ENCODE results near the gene SMAD6.
A peak's percentile ranks its signal among the peaks of the same experiment; 100 is the strongest.
"Not testable (repeated sequence)": the region's sequence is repeated elsewhere in the genome, so short reads cannot be mapped to it uniquely, and the experiment has no call there.

Gene SMAD6

GRCh38 chr15:66827698-66828055, 125.6 kb downstream of the SMAD6 start:
- H2AK5ac ChIP-seq (ENCODE audit: low read length), result no peak overlapping the region
- no peak for DNase-seq

GRCh38 chr15:66828817-66829541, 126.9 kb downstream of the SMAD6 start:
- H3K9ac ChIP-seq (ENCODE audit: low read length); H2BK120ac ChIP-seq (ENCODE audit: insufficient read depth, low read length, poor library complexity); H2AK5ac ChIP-seq (ENCODE audit: low read length); H3K27me3 ChIP-seq (ENCODE audit: insufficient read depth, low read length); H3K4me2 ChIP-seq (ENCODE audit: low read length); H3K9me3 ChIP-seq (ENCODE audit: insufficient read depth, low read depth, low read length); H3K36me3 ChIP-seq (ENCODE audit: control insufficient read depth in 1 of 2, insufficient read depth in 2 of 2, low read length in 2 of 2); H3K27ac ChIP-seq (ENCODE audit: low read depth, low read length); H3K79me2 ChIP-seq (ENCODE audit: control insufficient read depth, insufficient read depth, low read length, poor library complexity); H3K4ac ChIP-seq (ENCODE audit: low read depth, low read length); H4K91ac ChIP-seq (ENCODE audit: low read depth, low read length); H3K4me3 ChIP-seq (ENCODE audit: low read depth, low read length); DNase-seq; H3K14ac ChIP-seq (ENCODE audit: low read length); H2BK12ac ChIP-seq (ENCODE audit: low read length); H2BK5ac ChIP-seq (ENCODE audit: low read depth, low read length, poor library complexity); H4K8ac ChIP-seq (ENCODE audit: low read depth, low read length); H3K18ac ChIP-seq (ENCODE audit: low read length); H4K12ac ChIP-seq (ENCODE audit: low read depth, low read length); H2AFZ ChIP-seq (ENCODE audit: insufficient read depth, low read length, poor library complexity); H3K23ac ChIP-seq (ENCODE audit: low read length): not testable (repeated sequence)
- Histone ChIP-seq H3K79me1 (ENCODE audit: low read length) (peaks cover 21% of the 10 kb centered on the region), H3K4me1 (ENCODE audit: control insufficient read depth in 1 of 2, insufficient read depth in 2 of 2, low read length in 2 of 2) (peaks cover 10 to 27% of the 10 kb centered on the region in 2 experiments)
- no CpG with 5 or more reads among the region's 11 CpGs for whole genome bisulfite sequencing (ENCODE audit: extremely low coverage, insufficient coverage, insufficient read length)

More at GRCh38 chr15:66827698-66828055, 125.6 kb downstream of the SMAD6 start:
- Histone ChIP-seq H2BK5ac (ENCODE audit: low read depth, low read length, poor library complexity) (no peak overlapping the region), H3K4ac (ENCODE audit: low read depth, low read length) (no peak overlapping the region), H2BK120ac (ENCODE audit: insufficient read depth, low read length, poor library complexity) (no peak overlapping the region), H3K4me1 (ENCODE audit: control insufficient read depth in 1 of 2, insufficient read depth in 2 of 2, low read length in 2 of 2) (peaks cover 0 to 18% of the 10 kb centered on the region in 2 experiments), H3K27ac (ENCODE audit: low read depth, low read length) (no peak overlapping the region), H3K23ac (ENCODE audit: low read length) (no peak overlapping the region), H2AFZ (ENCODE audit: insufficient read depth, low read length, poor library complexity) (no peak overlapping the region), H4K91ac (ENCODE audit: low read depth, low read length) (peak overlapping the region; percentile 20), H2BK12ac (ENCODE audit: low read length) (no peak overlapping the region), H3K9ac (ENCODE audit: low read length) (no peak overlapping the region), H4K12ac (ENCODE audit: low read depth, low read length) (no peak overlapping the region), H3K27me3 (ENCODE audit: insufficient read depth, low read length) (no peaks in the 10 kb centered on the region), H3K79me2 (ENCODE audit: control insufficient read depth, insufficient read depth, low read length, poor library complexity) (no peaks in the 10 kb centered on the region), H3K4me3 (ENCODE audit: low read depth, low read length) (no peak overlapping the region), H3K9me3 (ENCODE audit: insufficient read depth, low read depth, low read length) (no peaks in the 10 kb centered on the region), H4K8ac (ENCODE audit: low read depth, low read length) (no peak overlapping the region), H3K79me1 (ENCODE audit: low read length) (peaks cover 11% of the 10 kb centered on the region), H3K36me3 (ENCODE audit: control insufficient read depth in 1 of 2, insufficient read depth in 2 of 2, low read length in 2 of 2) (no peaks in the 10 kb centered on the region), H3K14ac (ENCODE audit: low read length) (no peak overlapping the region), H3K4me2 (ENCODE audit: low read length) (no peak overlapping the region), H3K18ac (ENCODE audit: low read length) (no peak overlapping the region)
- no CpG with 5 or more reads among the region's 6 CpGs for WGBS (ENCODE audit: extremely low coverage, insufficient coverage, insufficient read length)

- Histone ChIP-seq H2AK5ac (ENCODE audit: low read length) (no peak overlapping the region), H4K8ac (ENCODE audit: low read depth, low read length) (no peak overlapping the region), H2BK12ac (ENCODE audit: low read length) (no peak overlapping the region), H3K4me3 (ENCODE audit: low read depth, low read length) (no peak overlapping the region), H3K9ac (ENCODE audit: low read length) (no peak overlapping the region), H3K27ac (ENCODE audit: low read depth, low read length) (no peak overlapping the region), H2BK120ac (ENCODE audit: insufficient read depth, low read length, poor library complexity) (no peak overlapping the region), H3K23ac (ENCODE audit: low read length) (no peak overlapping the region), H2AFZ (ENCODE audit: insufficient read depth, low read length, poor library complexity) (no peak overlapping the region), H3K9me3 (ENCODE audit: insufficient read depth, low read depth, low read length) (no peaks in the 10 kb centered on the region), H3K18ac (ENCODE audit: low read length) (no peak overlapping the region), H3K36me3 (ENCODE audit: control insufficient read depth in 1 of 2, insufficient read depth in 2 of 2, low read length in 2 of 2) (no peaks in the 10 kb centered on the region), H3K79me2 (ENCODE audit: control insufficient read depth, insufficient read depth, low read length, poor library complexity) (peaks cover 2% of the 10 kb centered on the region), H3K4me2 (ENCODE audit: low read length) (no peak overlapping the region), H3K4me1 (ENCODE audit: control insufficient read depth in 1 of 2, insufficient read depth in 2 of 2, low read length in 2 of 2) (peaks cover 16 to 32% of the 10 kb centered on the region in 2 experiments), H4K12ac (ENCODE audit: low read depth, low read length) (no peak overlapping the region), H3K79me1 (ENCODE audit: low read length) (peaks cover 28% of the 10 kb centered on the region), H3K14ac (ENCODE audit: low read length) (no peak overlapping the region), H3K4ac (ENCODE audit: low read depth, low read length) (no peak overlapping the region), H4K91ac (ENCODE audit: low read depth, low read length) (no peak overlapping the region), H3K27me3 (ENCODE audit: insufficient read depth, low read length) (no peaks in the 10 kb centered on the region), H2BK5ac (ENCODE audit: low read depth, low read length, poor library complexity) (no peak overlapping the region)
- WGBS (ENCODE audit: extremely low coverage, insufficient coverage, insufficient read length), result no CpG with 5 or more reads among the region's 4 CpGs
- no peak for DNase-seq
These were observed 127.6 kb downstream of the SMAD6 start for GRCh38 chr15:66829551-66830121.

- no peak overlapping the region for H2AK5ac ChIP-seq (ENCODE audit: low read length)
- H3K9me3 ChIP-seq (ENCODE audit: insufficient read depth, low read depth, low read length), result no peaks in the 10 kb centered on the region
- no peak overlapping the region for H3K14ac ChIP-seq (ENCODE audit: low read length)
- H3K4ac ChIP-seq (ENCODE audit: low read depth, low read length), result no peak overlapping the region
- no peak overlapping the region for H2AFZ ChIP-seq (ENCODE audit: insufficient read depth, low read length, poor library complexity)
- H3K9ac ChIP-seq (ENCODE audit: low read length), result no peak overlapping the region
- no peak overlapping the region for H4K12ac ChIP-seq (ENCODE audit: low read depth, low read length)
- peaks cover 4% of the 10 kb centered on the region for H3K79me2 ChIP-seq (ENCODE audit: control insufficient read depth, insufficient read depth, low read length, poor library complexity)
- H2BK5ac ChIP-seq (ENCODE audit: low read depth, low read length, poor library complexity), result no peak overlapping the region
- WGBS (ENCODE audit: extremely low coverage, insufficient coverage, insufficient read length), result no CpG with 5 or more reads among the region's 6 CpGs
- no peaks in the 10 kb centered on the region for H3K36me3 ChIP-seq (ENCODE audit: control insufficient read depth in 1 of 2, insufficient read depth in 2 of 2, low read length in 2 of 2)
- H3K23ac ChIP-seq (ENCODE audit: low read length), result no peak overlapping the region
- no peak overlapping the region for H2BK120ac ChIP-seq (ENCODE audit: insufficient read depth, low read length, poor library complexity)
- H3K4me3 ChIP-seq (ENCODE audit: low read depth, low read length), result no peak overlapping the region
- H3K4me1 ChIP-seq (ENCODE audit: control insufficient read depth in 1 of 2, insufficient read depth in 2 of 2, low read length in 2 of 2), result peaks cover 23 to 38% of the 10 kb centered on the region in 2 experiments
- peak overlapping the region; percentile 40 for H4K91ac ChIP-seq (ENCODE audit: low read depth, low read length)
- H3K79me1 ChIP-seq (ENCODE audit: low read length), result peaks cover 34% of the 10 kb centered on the region
- H3K27ac ChIP-seq (ENCODE audit: low read depth, low read length), result no peak overlapping the region
- H3K18ac ChIP-seq (ENCODE audit: low read length), result no peak overlapping the region
- H3K27me3 ChIP-seq (ENCODE audit: insufficient read depth, low read length), result no peaks in the 10 kb centered on the region
- peak; percentile 63 to 74 for DNase-seq
- H4K8ac ChIP-seq (ENCODE audit: low read depth, low read length), result no peak overlapping the region
- H3K4me2 ChIP-seq (ENCODE audit: low read length), result no peak overlapping the region
- H2BK12ac ChIP-seq (ENCODE audit: low read length), result peak overlapping the region; percentile 37
These were observed 128.3 kb downstream of the SMAD6 start for GRCh38 chr15:66830358-66830757.

Data from trophoblast cell (in vitro differentiated cells and primary cell).